SU-DHL-6 (cell line): ENCODE measurements around the gene HOXA6.

Source experiments
- CTCF ChIP-seq: fragments of 200-600 bp; sonication (generic); IDR thresholded peaks from one replicate; pipeline ENCODE4 v1.5.1; 2017; ENCODE audit warnings: antibody characterized with exemption, mild to moderate bottlenecking, low read length, moderate library complexity; ENCODE audit not compliant: insufficient read depth, poor library complexity, severe bottlenecking
- EZH2phosphoT487 ChIP-seq: fragments of 200-600 bp; sonication (generic), shearing (Covaris generic); conservative IDR thresholded peaks from 2 replicates; pipeline ENCODE4 v1.6.1; 2018; ENCODE audit warnings: mild to moderate bottlenecking, antibody characterized with exemption, low read length, moderate library complexity, mixed read lengths

DNA sequence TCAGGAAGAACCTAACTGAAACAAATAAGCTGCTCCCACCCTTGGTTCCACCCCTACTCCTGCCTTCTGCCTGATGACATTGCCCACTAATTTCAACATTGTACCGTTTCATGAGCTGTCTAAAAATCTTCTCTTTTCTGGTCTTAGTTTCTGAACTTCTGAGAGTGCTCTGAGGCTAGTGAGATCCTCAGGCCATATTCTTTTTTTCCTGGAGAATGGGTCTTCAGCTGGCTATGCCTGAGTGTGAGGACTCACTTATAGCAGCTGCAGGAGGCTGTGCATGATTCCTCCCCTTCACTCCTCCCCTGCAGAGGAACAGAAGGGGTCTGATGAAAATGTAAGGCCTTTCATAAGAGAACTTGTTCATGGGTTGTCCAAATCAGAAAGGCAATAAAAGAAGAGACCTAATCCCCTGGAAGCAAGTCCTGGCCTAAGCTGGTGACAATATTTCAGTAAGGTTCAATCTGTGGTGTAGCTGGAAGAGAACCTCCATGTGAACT is 28.1 kb downstream of the HOXA6 start:
- TF ChIP-seq CTCF (no peak), EZH2phosphoT487 (no peak)
